Gastrocnemius medialis (tissue), 4 donors: ENCODE results near the gene GSTM1.

Source experiments
- CTCF ChIP-seq, 5 experiments: fragments of 450-650 bp in 3 of 5; fragments of 200-600 bp in 2 of 5; sonication (generic) in 2 of 5; IDR thresholded peaks in 4 of 5; conservative IDR thresholded peaks in 1 of 5; 1 replicate in 4 of 5; 2 replicates in 1 of 5; pipeline ENCODE4 v1.5.1; 2016 to 2019; ENCODE audit warnings: antibody characterized with exemption in 5 of 5, mild to moderate bottlenecking in 3 of 5, moderate library complexity in 3 of 5
- POLR2A ChIP-seq, 2 donors: fragments of 450-650 bp; IDR thresholded peaks; one replicate each; pipeline ENCODE4 v1.6.1; 2017; ENCODE audit warnings: antibody characterized with exemption in 2 of 2, mild to moderate bottlenecking in 2 of 2, moderate library complexity in 2 of 2

GRCh38 chr1:109658533-109659042, 29.0 kb upstream of the GSTM1 start:
- no peak for TF ChIP-seq POLR2A (IDR thresholded peaks at IDR 0.05)
- TF ChIP-seq CTCF (IDR thresholded peaks at IDR 0.05 in 4 of 5, conservative IDR thresholded peaks at IDR 0.05 in 1 of 5) = no peak
